HG02938 (cell line): Measurements from ENCODE around the gene PGK1.
"Not testable (repeated sequence)": the region's sequence is repeated elsewhere in the genome, so short reads cannot be mapped to it uniquely, and the experiment has no call there.

Experiments
- ATAC-seq: cut with Tn5 transposase; IDR thresholded peaks from one replicate; pipeline ENCODE4 v1.9.1; 2021; ENCODE audit warnings: mild to moderate bottlenecking, moderate library complexity; ENCODE audit not compliant: unreplicated experiment

Gene PGK1

DNA sequence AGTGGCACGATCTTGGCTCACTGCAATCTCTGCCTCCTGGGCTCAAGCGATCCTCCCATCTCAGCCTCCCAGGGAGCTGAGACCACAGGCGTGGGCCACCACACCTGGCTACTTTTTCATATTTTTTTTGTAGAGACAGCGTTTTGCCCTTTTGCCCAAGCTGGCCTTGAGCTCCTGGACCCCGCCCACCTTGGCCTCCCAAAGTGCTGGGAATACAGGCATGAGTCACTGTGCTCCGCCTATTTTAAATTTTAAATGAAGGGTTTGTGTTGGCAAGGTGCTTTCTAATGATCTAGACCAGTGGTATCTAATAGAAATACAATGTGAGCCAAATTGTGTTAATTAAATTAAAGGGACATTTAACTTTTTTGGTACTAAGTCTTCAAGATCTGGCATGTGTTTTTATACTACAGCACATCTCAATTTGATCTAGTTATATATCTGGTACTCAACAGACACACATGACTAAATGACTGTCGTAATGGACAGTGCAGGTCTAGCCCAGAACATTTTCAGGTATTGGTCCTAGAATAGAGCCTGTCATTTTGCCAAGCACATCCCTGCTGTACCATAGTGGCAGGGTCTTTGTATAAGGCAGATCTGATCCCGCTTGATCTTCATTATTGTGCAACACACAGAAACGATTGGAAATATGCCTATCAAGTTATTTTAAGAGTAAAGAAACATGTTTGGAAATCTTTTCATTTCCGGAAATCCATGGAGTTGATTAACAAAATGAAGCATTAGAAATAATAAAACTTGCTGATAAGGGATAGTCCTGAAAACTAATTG is 7.3 kb downstream of the PGK1 start:
- no peak for ATAC-seq

DNA sequence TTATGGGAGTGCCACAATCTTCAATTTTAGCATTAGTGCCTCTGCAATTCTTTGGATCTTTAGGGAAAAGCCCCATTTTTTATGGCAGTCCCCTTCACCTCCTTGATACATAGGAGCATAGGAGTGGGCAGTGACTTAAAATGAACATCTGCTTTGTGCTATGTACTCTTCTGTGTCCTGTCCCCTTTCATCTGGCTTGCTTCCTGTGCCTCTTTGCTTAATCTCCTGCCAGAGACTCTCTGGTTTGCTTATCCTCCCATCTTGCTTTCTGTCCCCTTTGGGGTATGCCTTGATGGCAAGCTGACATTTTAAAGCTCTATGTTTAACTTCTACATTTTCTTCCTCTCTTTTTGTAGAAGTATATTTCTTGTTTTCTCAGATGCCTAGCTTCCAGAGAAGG is 12.3 kb downstream of the PGK1 start:
- no peak for ATAC-seq

DNA sequence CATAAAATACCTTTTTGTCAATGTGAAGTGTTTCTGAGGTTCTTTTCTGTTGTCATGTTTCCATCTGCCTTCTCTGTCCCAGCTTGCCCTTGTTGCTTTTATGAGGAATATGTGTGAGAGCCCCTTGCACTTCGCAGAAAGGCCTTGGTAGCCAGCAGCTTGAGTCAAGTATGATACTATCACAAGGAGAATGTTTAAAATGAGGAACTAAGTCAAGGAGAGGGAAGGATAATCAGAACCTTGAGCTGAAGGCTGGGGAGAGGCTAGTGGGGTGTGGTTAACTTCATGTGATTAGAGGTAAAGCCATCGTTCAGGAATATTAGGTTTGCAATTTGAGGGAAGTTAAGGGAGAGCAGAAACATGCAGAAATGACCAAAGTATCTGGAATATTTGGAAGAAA is 12.7 kb downstream of the PGK1 start:
- ATAC-seq: no peak

DNA sequence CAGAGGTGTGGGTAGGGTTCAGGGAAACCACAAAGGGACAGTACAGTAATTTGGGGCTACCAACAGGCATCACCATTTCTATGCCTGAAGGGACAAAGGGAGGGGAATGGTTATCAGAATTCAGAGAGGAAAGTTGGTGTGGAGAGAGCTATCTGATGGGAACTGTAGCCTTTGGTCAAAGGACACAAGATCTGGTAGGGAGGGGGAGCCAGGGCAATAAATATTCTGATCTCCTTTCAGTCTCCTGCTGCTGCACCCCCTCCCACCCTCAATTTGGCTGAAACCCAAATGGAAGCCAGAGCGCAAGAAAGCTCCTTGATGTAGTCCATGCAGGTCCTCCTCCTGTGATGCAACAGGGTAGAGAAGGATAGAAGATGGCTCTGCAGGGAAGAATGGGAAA is 14.6 kb downstream of the PGK1 start:
- ATAC-seq: no peak

DNA sequence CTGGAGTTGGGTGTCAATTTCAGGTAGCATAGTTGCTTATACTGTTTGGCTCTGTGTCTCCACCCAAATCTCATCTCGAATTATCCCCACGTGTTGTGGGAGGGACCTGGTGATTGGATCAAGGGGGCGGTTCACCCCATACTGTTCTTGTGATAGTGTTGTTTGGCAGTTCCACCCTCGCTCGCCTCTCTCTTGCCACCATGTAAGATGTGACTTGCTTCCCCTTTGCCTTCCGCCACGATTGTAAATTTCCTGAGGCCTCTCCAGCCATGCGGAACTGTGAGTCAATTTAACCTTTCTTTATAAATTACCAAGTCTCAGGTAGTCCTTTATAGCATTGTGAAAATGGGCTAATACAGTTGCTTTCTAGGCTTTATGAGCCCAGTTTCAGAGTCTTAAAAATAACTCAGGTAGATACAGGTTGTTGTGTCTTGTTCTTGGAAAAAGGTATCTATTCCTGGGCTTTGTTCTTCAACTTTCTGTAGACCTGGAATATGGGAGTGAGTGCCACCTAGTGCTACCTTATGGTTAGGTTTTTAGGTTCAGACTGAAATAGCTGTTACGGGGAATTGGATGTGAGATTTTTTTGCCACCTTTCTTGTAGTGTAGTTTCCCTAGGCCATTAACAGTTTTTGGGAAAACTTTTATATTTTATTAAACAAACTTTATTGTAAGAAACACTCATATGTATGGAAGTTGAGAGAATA is 15.6 kb downstream of the PGK1 start:
- ATAC-seq: no peak

DNA sequence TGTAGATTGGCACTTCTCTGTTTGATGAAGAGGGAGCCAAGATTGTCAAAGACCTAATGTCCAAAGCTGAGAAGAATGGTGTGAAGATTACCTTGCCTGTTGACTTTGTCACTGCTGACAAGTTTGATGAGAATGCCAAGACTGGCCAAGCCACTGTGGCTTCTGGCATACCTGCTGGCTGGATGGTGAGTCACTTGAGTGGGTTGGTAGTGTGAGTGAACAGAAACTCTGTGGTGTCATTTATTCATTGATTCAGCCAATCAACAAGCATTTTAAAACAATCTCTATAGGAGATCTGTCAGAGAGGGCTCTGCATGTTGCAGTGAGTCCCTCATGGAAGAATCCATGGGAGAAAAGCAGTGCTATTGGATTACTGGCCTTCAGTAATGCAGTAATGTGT is 19.1 kb downstream of the PGK1 start:
- no peak for ATAC-seq

DNA sequence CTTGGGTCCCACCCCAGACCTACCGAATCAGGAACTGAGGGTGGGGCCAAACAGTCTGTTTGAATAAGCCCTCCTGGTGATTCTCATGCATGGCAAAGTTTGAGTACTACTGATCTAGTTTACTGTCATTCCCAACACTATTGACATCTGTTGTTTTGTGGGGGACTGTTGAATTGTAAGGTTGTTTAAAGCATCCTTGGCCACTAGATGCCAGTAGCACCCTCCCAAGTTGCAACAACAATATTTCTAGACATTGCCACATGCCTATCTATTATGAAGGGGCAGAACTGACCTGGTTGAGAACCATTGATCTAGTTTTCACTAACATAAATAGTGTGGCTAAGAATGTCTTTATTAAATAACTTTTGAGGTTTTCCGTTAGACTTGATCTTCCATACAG is 20.3 kb downstream of the PGK1 start:
- no peak for ATAC-seq

DNA sequence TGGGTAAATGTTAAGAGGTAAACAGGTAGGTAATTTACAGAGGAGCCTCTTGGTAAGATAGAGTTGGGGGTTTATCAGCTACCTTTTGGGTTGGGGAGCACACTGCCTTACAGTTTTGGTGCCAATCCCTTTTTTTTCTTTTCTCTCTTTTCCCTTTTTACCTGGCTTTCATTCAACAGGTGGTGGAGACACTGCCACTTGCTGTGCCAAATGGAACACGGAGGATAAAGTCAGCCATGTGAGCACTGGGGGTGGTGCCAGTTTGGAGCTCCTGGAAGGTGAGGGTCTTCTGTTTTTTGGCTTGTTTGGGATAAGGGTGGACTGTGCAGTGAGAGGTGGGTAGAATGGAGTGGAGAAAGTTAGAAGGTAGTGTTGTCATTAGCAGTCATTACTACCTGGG is 21.1 kb downstream of the PGK1 start:
- no peak for ATAC-seq

DNA sequence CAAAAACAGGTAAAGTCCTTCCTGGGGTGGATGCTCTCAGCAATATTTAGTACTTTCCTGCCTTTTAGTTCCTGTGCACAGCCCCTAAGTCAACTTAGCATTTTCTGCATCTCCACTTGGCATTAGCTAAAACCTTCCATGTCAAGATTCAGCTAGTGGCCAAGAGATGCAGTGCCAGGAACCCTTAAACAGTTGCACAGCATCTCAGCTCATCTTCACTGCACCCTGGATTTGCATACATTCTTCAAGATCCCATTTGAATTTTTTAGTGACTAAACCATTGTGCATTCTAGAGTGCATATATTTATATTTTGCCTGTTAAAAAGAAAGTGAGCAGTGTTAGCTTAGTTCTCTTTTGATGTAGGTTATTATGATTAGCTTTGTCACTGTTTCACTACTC is 21.7 kb downstream of the PGK1 start:
- not testable (repeated sequence) for ATAC-seq

DNA sequence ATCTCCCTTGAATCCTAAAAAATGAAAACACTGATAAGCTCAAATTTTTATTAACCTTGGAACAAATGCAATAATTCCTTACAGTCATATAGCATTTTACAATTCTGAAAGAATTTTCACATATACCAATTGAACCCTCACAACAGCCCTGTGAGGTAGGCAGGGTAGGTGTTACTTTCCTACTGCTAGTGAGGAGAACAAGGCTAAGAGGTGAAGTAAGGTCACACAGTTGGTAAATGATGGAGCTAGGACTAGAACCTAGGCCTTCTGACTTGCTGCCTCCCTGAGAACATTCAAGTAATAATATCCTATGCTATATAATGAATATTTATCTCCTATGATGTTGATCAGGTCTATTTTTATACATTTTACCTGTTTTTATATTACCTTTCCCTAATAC is 25.7 kb downstream of the PGK1 start:
- no peak for ATAC-seq

DNA sequence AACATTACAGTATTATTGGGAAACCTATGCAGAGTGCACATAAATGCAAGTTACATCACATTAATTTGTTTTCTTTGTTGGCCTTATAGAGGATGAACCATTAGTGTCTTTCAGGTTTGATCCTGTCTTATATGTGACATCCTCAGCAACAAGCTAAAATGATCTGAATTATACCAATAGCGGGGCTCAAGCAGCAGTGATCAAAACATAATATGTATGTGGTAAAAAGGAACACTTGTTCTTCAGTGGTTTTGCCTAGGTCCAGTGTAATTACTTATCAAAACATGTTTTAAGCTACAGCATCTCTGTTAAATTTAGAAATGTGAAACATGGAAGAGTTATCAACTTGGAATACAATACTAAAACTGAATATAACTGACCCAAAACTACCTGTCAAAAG is 26.3 kb downstream of the PGK1 start:
- ATAC-seq: no peak

DNA sequence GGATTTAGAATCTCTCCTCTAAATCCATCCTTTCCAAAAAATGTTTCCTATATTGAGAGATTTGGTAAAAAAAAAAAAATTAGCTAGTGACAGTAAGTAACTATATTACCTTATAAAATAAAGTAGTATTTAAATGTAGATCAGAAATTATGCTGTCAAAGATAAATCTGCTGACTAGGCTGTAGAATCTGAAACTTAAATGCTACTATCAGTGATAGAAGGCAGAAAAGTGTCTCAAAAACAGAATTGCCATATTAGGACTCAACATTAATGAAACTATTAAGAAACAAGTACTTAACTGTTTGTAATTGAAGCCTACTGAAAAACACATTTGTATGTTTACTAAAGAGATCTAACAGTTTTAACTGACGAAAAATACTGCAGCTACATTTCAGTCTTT is 27.1 kb downstream of the PGK1 start:
- ATAC-seq: no peak

DNA sequence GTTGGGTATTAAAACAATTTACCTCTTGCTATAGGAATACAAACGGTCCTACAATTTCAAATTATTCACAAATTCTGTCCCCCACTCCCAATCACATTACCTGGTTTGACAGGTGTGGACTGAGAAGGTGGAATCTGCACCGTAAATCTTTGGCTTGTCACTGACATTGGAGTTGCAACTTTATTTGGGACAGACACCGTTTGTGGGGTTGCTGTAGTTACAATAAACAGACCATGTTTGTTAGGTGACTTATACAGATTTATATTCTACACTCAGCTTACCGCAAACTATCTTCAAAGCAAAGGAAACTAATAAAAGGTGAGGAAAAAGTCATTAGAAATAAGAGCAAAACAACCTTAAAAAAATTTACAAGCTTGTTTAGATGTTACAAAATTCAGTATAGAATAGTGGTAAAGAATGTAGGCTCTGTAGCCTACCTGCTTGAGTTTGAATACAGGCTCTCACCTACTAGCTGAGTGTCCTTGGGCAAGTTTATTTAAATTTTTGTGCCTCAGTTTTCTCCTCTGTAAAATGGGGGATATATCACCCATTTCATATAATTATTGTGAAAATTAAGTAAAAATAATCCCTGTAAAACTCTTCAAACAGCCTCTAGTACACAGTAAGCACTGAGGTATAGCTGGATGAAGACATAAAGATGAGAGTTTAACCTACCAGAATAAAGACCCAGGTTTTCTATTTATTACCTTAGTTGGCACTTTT is 29.4 kb downstream of the PGK1 start:
- no peak for ATAC-seq

DNA sequence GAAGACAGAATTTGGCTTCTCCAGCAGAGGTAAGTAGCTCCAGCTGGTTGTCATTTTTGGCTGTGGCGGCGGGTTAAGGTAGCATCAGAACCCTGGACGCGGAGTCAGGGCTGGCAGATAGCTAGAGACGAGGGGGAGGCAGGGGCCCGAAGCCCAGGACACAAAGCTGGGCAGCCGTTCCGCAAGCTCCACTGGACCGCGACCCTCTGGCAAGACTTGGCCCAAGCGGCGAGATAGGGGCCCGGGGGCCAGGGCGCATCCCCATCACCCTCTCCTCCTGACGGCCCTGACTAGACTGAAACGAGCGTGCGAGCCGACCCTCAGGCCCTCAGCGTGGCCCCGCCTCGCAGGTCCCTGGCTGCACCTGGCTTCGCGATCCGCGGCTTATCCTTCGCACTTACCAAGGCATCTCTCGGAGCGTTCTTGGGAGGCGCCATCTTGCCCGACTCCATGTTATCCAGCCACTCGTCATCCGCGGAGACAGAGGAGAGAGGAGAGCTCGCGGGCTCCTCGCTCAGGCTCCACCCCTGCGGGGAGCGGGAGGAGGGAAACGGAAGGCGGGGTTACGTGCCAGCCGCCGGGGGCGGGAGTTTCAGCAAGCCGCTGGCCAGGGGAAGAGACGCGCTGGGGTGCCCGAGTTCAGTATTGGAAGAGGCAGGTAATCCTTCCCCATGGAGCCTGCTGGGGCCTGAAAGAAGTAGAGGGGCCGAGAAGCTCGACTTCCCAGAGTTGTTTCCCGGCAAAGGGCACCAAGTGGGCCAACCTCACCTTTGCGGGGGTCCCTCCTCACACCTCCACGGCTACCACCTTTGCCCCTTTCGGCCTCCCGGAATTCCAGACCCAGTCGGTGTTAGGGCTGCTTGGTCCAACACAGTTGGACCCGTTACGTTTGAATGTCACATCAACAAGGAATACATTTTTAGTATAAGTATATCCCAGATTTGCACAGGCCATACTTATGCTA is 35.4 kb downstream of the PGK1 start, which contains the start of gene TAF9B:
Gene TAF9B (minus strand): TSS at position 491 of the 964 bp plus-strand sequence. CDS start 39 bp downstream, at position 452.
- peak; percentile 93 for ATAC-seq

DNA sequence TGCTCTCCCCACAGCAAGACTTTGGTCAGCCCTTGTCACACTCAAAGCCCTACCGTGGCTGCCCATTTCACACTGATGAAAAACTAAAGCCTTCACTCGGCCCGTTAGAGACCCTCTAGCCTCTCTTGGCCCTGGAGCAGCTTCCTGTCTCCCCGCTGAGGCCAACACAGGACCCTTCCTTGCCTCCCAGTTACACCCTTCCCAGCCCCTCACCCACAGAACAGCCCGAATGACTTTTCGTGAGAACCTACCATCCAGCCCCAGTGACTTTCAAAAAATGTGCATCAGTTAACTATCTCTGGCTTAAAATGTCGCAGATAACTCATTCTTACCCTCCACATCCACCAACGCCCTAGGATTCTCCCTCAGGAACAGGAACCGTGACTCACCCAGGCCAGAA is 36.2 kb downstream of the PGK1 start:
- ATAC-seq: no peak

DNA sequence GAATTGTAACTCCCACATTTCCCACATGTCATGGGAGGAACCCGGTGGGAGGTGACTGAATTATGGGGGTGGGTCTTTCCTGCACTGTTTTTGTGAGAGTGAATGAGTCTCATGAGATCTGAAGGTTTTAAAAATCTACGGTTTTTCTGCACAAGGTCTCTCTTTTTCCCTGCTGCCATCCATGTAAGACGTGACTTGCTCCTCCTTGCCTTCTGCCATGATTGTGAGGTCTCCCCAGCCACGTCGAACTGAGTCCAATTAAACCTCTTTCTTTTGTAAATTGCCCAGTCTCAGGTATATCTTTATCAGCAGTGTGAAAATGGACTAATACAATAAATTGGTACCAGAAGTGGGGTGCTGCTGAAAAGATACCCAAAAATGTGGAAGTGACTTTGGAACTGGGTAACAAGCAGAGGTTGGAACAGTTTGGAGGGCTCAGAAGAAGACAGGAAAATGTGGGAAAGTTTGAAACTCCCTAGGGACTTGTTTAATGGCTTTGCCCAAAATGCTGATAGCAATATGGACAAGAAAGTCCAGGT is 43.0 kb downstream of the PGK1 start:
- not testable (repeated sequence) for ATAC-seq

DNA sequence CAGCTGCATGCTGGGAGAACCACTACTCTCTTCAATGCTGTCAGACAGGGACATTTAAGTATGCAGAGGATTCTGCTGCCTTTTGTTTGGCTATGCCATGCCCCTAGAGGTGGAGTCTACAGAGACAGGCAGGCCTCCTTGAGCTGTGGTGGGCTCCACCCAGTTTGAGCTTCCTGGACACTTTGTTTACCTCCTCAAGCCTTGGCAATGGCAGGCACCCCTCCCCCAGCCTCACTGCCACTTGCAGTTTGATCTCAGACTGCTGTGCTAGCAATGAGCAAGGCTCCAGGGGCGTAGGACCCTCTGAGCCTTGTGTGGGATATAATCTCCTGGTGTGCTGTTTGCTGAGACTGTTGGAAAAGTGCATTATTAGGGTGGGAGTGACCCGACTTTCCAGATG is 53.3 kb downstream of the PGK1 start:
- not testable (repeated sequence) for ATAC-seq

DNA sequence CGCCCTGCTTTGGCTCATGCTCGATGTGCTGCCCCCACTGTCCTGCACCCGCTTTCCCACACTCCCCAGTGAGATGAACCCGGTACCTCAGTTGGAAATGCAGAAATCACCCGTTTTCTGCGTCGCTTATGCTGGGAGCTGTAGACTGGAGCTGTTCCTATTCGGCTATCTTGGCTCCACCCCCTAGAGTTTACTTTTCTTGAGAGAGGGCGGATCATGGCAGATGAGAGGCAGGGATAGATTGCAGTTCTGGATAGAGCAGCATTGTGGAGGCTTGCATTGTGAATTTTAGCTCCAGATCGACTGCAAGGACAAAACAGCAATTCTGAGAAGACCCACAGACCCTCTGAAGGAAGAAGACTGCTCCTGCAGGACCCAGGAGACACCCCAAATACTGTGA is 53.8 kb downstream of the PGK1 start:
- not testable (repeated sequence) for ATAC-seq

DNA sequence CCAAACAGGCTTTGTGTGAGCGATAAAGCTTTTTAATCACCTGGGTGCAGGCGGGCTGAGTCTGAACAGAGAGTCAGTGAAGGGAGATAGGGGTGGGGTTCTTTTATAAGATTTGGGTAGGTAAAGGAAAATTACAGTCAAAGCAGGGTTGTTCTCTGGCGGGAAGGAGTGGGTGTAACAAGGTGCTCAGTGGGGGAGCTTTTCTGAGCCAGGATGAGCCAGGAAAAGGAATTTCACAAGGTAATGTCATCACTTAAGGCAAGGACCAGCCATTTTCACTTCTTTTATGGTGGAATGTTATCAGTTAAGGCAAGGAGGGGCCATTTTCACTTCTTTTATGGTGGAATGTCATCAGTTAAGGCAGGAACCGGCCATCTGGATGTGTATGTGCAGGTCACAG is 56.7 kb downstream of the PGK1 start:
- ATAC-seq: not testable (repeated sequence)

DNA sequence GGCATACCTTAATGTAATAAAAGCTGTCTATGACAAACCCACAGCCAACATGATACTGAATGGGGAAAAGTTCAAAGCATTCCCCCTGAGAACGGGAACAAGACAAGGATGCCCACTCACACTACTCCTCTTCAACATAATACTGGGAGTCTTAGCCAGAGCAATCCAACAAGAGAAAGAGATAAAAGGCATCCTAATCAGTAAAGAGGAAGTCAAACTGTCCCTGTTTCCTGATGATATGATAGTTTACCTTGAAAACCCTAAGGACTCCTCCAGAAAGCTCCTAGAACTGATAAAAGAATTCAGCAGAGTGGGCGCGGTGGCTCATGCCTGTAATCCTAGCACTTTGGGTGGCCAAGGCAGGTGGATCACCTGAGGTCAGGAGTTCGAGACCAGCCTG is 59.1 kb downstream of the PGK1 start:
- not testable (repeated sequence) for ATAC-seq
